OCI-LY1 (cell line): Measurements from ENCODE around the gene SFXN4.
"Not testable (repeated sequence)": the region's sequence is repeated elsewhere in the genome, so short reads cannot be mapped to it uniquely, and the experiment has no call there.

Source experiments
- H2AFZ ChIP-seq: fragments of 200-600 bp; sonication (generic), shearing (Covaris generic); 2 replicates; pipeline ENCODE4 v1.6.0; 2014; ENCODE audit warnings: antibody characterized with exemption, mild to moderate bottlenecking, low read length
- H3F3A ChIP-seq: fragments of 200-600 bp; sonication (generic), shearing (Covaris generic); 2 replicates; pipeline ENCODE4 v1.6.0; 2014; ENCODE audit warnings: mild to moderate bottlenecking, antibody characterized with exemption, low read length, moderate library complexity; ENCODE audit not compliant: insufficient read depth
- H3K27ac ChIP-seq: fragments of 200-600 bp; sonication (generic); 2 replicates; pipeline ENCODE4 v1.5.1; 2014; ENCODE audit warnings: low read length, mixed run types, mild to moderate bottlenecking, low read depth; ENCODE audit not compliant: poor library complexity, severe bottlenecking
- H3K27me3 ChIP-seq: fragments of 200-600 bp; sonication (generic); 2 replicates; pipeline ENCODE4 v1.6.0; 2014; ENCODE audit warnings: antibody characterized with exemption, mild to moderate bottlenecking, low read length, moderate library complexity; ENCODE audit not compliant: insufficient read depth
- H3K36me3 ChIP-seq: fragments of 200-600 bp; sonication (generic); 2 replicates; pipeline ENCODE4 v1.6.1; 2014; ENCODE audit warnings: mild to moderate bottlenecking, antibody characterized with exemption, low read length, moderate library complexity, mixed read lengths; ENCODE audit not compliant: insufficient read depth
- H3K4me1 ChIP-seq: fragments of 200-600 bp; sonication (generic); 2 replicates; pipeline ENCODE4 v1.5.1; 2014; ENCODE audit warnings: mild to moderate bottlenecking, low read length, moderate library complexity; ENCODE audit not compliant: insufficient read depth, severe bottlenecking
- H3K4me2 ChIP-seq: fragments of 200-600 bp; sonication (generic), shearing (Covaris generic); 2 replicates; pipeline ENCODE4 v1.6.1; 2014; ENCODE audit warnings: low read length
- H3K4me3 ChIP-seq: fragments of 200-600 bp; sonication (generic); 2 replicates; pipeline ENCODE4 v1.5.1; 2014; ENCODE audit warnings: low read length, low read depth, mild to moderate bottlenecking, mixed read lengths; ENCODE audit not compliant: poor library complexity, severe bottlenecking
- H3K79me2 ChIP-seq: fragments of 200-600 bp; shearing (Covaris generic); 2 replicates; pipeline ENCODE4 v1.6.1; 2016; ENCODE audit warnings: mixed run types, low read length, mixed read lengths; ENCODE audit not compliant: insufficient read depth
- H3K9ac ChIP-seq: fragments of 200-600 bp; sonication (generic), shearing (Covaris generic); 2 replicates; pipeline ENCODE4 v1.6.1; 2014; ENCODE audit warnings: mild to moderate bottlenecking, low read length, mixed read lengths
- H3K9me2 ChIP-seq: fragments of 200-600 bp; sonication (generic), shearing (Covaris generic); 2 replicates; pipeline ENCODE4 v1.6.1; 2014; ENCODE audit warnings: low read depth, mild to moderate bottlenecking, low read length, mixed read lengths
- H3K9me3 ChIP-seq: fragments of 200-600 bp; shearing (Covaris generic); 2 replicates; pipeline ENCODE4 v1.6.1; 2014; ENCODE audit warnings: low read length, mixed read lengths
- H4K20me1 ChIP-seq: fragments of 200-600 bp; sonication (generic), shearing (Covaris generic); 2 replicates; pipeline ENCODE4 v1.6.0; 2016; ENCODE audit warnings: mild to moderate bottlenecking, low read length; ENCODE audit not compliant: insufficient read depth
- CTCF ChIP-seq: fragments of 200-600 bp; sonication (generic), shearing (Covaris generic); IDR thresholded peaks from 2 replicates; pipeline ENCODE4 v1.5.1; 2017; ENCODE audit warnings: mild to moderate bottlenecking, antibody characterized with exemption, low read length, moderate library complexity, mixed read lengths
- EZH2 ChIP-seq: fragments of 200-600 bp; sonication (generic), shearing (Covaris generic); IDR thresholded peaks from 2 replicates; pipeline ENCODE4 v1.8.0; 2017; ENCODE audit warnings: borderline replicate concordance, mixed run types, mild to moderate bottlenecking, antibody characterized with exemption, low read length, moderate library complexity, mixed read lengths

SFXN4 gene

DNA sequence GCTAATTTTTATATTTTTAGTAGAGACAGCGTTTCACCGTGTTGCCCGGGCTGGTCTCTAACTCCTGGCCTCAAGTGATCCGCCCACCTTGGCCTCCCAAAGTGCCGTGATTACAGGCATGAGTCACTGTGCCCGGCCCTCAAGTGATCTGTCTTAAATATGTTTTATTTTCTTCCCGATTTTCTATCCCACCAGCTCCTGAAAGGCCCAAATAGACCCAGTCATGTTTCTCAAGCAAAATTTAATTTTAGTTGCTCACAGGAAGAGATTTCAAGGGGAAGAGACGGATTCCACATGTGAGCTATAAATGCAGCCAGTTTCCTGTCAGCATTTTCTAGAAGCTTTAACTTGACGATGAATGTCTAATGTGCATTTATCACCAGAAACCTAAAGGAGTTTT is 49.6 kb downstream of the SFXN4 start:
- H3K27ac ChIP-seq: no peak overlapping the region
- H3K4me3 ChIP-seq: no peak overlapping the region
- peaks cover 14% of the 10 kb centered on the region for H3K4me1 ChIP-seq
- no peak for TF ChIP-seq CTCF
- no peak for TF ChIP-seq EZH2
- no peaks in the 10 kb centered on the region for H3K79me2 ChIP-seq
- no peak overlapping the region for H3K9ac ChIP-seq
- H3K4me2 ChIP-seq: no peak overlapping the region
- peaks cover 46% of the 10 kb centered on the region for H3K36me3 ChIP-seq
- no peaks in the 10 kb centered on the region for H3K27me3 ChIP-seq
- no peaks in the 10 kb centered on the region for H3K9me2 ChIP-seq
- H4K20me1 ChIP-seq: no peaks in the 10 kb centered on the region
- H3F3A ChIP-seq: peaks cover 12% of the 10 kb centered on the region
- no peak overlapping the region for H2AFZ ChIP-seq
- no peaks in the 10 kb centered on the region for H3K9me3 ChIP-seq

GRCh38 chr10:119113751-119114732 is 51.5 kb downstream of the SFXN4 start:
- Histone ChIP-seq H3K4me1 (no peaks in the 10 kb centered on the region), H3K27me3 (no peaks in the 10 kb centered on the region), H3K9me3 (no peaks in the 10 kb centered on the region), H3K4me3 (no peak overlapping the region), H3K9ac (no peak overlapping the region), H3K36me3 (peaks cover 40% of the 10 kb centered on the region), H2AFZ (no peak overlapping the region), H3K4me2 (no peak overlapping the region), H4K20me1 (no peaks in the 10 kb centered on the region), H3F3A (peaks cover 5% of the 10 kb centered on the region; the same call in 1 of the 2 replicates), H3K9me2 (no peaks in the 10 kb centered on the region), H3K27ac (no peak overlapping the region), H3K79me2 (no peaks in the 10 kb centered on the region)
- no peak for TF ChIP-seq CTCF
- no peak for TF ChIP-seq EZH2

- Histone ChIP-seq H3F3A (peaks cover 5% of the 10 kb centered on the region; the same call in 1 of the 2 replicates), H3K4me2 (no peak overlapping the region), H3K9me2 (no peaks in the 10 kb centered on the region), H3K9ac (no peak overlapping the region), H3K4me1 (no peaks in the 10 kb centered on the region), H4K20me1 (no peaks in the 10 kb centered on the region), H2AFZ (no peak overlapping the region), H3K9me3 (no peaks in the 10 kb centered on the region), H3K79me2 (no peaks in the 10 kb centered on the region), H3K4me3 (no peak overlapping the region), H3K27me3 (no peaks in the 10 kb centered on the region), H3K36me3 (peaks cover 33% of the 10 kb centered on the region), H3K27ac (no peak overlapping the region)
- TF ChIP-seq EZH2: no peak
- no peak for TF ChIP-seq CTCF
Observed at GRCh38 chr10:119112056-119112455, 53.5 kb downstream of the SFXN4 start.

DNA sequence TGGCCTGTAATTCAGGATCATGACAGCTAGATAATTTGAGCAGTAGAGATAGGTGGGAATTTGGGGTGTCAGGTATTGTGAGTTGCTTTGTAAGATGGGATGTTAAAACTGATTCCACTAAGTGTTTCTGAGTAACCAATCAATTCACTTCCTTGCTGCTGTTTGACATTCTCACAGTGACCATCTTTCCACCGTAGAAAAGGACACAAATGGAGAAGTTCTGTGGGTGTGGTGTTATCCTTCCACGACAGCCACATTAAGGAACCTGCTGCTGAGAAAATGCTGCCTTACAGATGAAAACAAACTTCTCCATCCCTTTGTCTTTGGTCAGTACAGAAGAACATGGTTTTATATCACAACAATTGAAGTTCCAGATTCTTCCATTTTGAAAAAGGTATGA is 57.7 kb downstream of the SFXN4 start:
- not testable (repeated sequence) for H3K4me2 ChIP-seq, H3F3A ChIP-seq, H3K4me3 ChIP-seq, H3K9me2 ChIP-seq, H3K9ac ChIP-seq, H3K27ac ChIP-seq, H3K27me3 ChIP-seq, H2AFZ ChIP-seq, H3K79me2 ChIP-seq, H4K20me1 ChIP-seq, H3K9me3 ChIP-seq
- H3K36me3 ChIP-seq: peaks cover 14% of the 10 kb centered on the region
- peaks cover 17% of the 10 kb centered on the region for H3K4me1 ChIP-seq

- H2AFZ ChIP-seq: not testable (repeated sequence)
- peaks cover 24% of the 10 kb centered on the region for H3K4me1 ChIP-seq
Observed at GRCh38 chr10:119107106-119107505, 58.4 kb downstream of the SFXN4 start.

More at GRCh38 chr10:119107106-119107505, 58.4 kb downstream of the SFXN4 start:
- H3K27me3 ChIP-seq, H3K4me2 ChIP-seq, H3F3A ChIP-seq, H4K20me1 ChIP-seq, H3K9me3 ChIP-seq, H3K27ac ChIP-seq, H3K9ac ChIP-seq, H3K79me2 ChIP-seq, H3K9me2 ChIP-seq, H3K4me3 ChIP-seq: not testable (repeated sequence)
- H3K36me3 ChIP-seq: peaks cover 13% of the 10 kb centered on the region
